Measurements from ENCODE around the gene PMAIP1.

PMAIP1 gene

DNA sequence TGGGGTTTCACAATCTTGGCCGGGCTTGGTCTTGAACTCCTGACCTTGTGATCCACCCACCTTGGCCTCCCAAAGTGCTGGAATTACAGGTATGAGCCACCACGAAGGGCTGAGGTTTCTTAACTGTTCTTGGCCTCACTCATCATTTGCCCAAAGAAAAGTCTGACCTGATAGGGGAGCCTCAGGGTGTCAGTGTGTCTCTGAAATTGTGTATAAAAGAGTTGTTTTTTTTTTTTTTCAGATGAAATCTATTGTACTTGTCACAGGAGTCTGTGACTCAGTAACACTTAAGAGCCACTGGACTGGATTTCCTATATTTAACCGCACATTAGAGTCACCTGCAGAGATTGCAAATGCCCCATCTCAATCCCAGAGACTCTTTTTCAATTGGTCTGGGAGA is 16.9 kb downstream of the PMAIP1 start:
- no peak for DNase-seq

DNA sequence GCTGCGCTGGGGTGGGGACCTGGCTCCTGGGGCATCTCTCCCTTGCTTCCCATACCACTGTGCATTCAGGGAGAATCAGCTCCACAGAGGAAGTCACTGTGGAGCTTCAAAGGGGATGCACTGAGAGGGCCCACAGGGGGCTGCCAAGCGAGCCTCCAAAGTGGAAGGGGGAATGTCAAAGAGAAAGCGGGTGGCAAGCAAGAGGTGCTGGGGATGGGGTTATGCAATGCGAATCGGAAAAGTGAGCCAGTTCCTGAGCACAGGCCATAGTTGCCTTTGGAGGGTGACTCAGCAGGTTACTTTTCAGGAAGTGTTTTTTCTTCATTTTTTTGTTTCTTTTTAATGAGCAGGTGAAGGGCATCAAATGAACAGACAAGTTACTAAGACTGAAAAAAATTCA is 17.6 kb downstream of the PMAIP1 start:
- DNase-seq = no peak

- no peak for DNase-seq
These were observed 18.5 kb downstream of the PMAIP1 start for GRCh38 chr18:59918320-59918755.

GRCh38 chr18:59918997-59919396 is 19.2 kb downstream of the PMAIP1 start:
- no peak for DNase-seq

DNA sequence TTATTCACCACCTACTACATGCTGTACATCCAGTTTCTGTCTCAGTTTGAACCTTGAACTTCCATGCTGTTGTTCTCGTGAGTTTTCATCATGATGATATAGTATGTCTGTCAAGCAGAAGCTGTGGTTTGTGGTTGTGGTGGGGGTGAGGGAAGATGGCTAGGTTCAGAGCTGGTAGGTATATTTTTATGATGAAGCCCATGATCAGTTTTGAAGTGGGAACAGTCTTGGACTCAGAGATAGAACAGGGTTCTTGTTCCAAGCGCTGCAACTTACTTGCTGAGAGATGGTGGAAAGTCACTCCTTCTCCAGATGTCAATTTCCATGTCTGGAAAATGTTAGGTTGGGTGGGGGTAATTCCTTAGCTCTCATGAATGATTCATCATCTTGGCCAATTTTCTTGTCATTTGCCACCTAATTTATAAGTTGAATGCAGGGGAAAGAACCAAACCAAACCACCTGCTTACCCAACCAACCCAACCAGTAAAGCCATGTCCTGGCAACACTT is 21.6 kb downstream of the PMAIP1 start:
- DNase-seq = no peak

- no peak for DNase-seq
These were observed 23.9 kb downstream of the PMAIP1 start for GRCh38 chr18:59923539-59924196.

DNA sequence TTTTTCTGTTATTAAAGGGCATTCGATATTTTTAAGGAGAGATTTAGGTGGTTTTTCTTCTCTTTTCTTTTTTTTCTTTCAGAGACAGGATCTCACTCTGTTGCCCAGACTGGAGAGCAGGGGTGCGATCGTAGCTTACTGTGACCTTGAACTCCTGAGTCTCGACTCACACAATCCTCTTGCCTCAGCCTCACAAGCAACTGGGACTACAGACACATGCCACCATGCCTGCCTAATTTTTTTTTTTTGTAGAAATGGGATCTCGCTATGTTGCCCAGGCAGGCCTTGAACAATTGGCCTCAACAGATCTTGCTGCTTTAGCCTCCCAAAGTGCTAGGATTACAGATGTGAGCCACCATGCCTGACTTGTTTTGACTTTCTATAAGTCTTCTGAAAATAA is 26.3 kb downstream of the PMAIP1 start:
- DNase-seq = no peak

DNA sequence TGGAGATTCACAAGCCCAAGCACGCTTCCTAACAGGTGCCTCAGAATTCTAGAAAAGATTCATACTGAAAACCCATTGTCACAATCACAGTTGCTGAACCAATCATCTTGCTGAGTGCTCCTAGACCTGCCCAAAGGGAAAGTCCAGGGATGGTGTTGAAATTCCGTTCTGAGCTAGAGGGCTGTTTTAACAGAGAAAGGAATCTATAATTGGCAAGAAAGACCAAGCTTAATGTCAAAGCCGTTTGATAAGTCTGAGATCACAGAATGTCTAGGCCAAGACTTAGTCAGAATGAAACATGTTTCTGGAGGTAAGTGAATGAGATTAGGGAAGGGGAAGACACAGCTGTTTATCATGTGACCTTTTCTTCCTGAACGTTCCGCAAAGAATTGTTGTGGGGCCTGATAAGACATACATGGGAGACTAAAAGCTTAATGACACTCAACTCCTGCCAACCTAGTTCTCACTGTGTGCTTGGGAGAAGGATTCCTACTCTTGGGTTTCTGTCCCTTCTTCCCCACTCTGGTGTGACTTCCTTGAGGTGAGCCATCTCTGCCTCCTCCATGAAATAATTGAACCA is 27.5 kb downstream of the PMAIP1 start:
- no peak for DNase-seq

DNA sequence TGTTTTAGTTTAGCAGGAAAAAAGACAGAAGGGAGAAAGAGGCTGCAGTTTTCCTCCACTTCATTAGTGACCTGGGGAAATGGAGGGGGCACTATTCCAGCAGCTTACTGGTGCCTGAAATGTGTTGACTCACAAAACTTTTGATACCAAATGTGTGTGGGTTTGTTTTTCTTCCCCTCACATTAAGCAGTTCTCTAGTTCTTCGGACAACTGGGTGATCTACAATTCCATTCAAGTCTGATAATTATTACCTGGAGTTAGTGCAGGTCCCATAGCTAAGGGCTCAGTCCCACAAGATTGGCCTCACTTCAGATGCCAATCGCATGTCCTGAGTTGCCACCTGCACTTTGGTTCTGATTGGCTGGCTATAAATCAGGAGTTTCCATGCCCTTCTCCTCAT is 28.4 kb downstream of the PMAIP1 start:
- DNase-seq = no peak

- no peak for DNase-seq
These were observed 30.0 kb downstream of the PMAIP1 start for GRCh38 chr18:59929621-59930295.

- DNase-seq = no peak
These were observed 32.6 kb downstream of the PMAIP1 start for GRCh38 chr18:59932401-59932800.

- no peak for DNase-seq
These were observed 38.9 kb downstream of the PMAIP1 start for GRCh38 chr18:59938676-59939075.

GRCh38 chr18:59939127-59939526 is 39.3 kb downstream of the PMAIP1 start:
- no peak for DNase-seq

GRCh38 chr18:59940068-59940467 is 40.3 kb downstream of the PMAIP1 start:
- no peak for DNase-seq

- DNase-seq = no peak
These were observed 41.5 kb downstream of the PMAIP1 start for GRCh38 chr18:59941331-59941730.

GRCh38 chr18:59942601-59943000 is 42.8 kb downstream of the PMAIP1 start:
- DNase-seq = no peak

GRCh38 chr18:59945544-59945943 is 45.7 kb downstream of the PMAIP1 start:
- no peak for DNase-seq

DNA sequence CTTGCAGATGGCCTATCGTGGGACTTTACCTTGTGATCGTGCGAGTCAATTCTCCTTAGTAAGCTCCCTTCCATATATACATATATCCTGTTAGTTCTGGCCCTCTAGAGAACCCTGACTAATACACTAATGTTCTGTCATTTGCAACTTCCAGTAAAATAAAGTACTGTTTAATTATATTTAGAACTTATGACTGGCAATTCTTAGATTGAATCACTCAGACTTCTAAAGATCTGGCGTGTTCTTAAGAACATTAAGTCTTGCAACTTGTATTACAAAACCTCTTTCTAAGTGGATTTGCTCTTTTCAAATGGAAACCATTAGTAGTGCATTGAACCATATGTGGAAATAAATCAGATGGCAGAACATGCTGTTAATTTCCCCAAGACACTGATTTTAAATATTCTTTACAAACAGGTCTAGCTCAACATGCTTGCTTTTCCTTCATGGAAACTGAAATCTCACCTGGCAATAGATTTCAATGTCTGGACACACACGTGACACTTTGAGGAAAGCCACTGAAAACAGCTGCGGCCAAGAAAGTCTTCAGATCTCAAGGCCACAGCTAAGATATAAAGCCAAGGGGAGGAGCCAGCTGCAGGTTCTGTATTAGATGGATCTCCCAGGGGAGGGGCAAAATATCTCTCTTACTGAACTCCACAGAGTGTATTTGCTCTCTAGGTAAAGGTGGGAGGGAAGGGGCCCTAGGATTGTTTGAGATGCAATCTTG is 50.6 kb downstream of the PMAIP1 start:
- DNase-seq = no peak

DNA sequence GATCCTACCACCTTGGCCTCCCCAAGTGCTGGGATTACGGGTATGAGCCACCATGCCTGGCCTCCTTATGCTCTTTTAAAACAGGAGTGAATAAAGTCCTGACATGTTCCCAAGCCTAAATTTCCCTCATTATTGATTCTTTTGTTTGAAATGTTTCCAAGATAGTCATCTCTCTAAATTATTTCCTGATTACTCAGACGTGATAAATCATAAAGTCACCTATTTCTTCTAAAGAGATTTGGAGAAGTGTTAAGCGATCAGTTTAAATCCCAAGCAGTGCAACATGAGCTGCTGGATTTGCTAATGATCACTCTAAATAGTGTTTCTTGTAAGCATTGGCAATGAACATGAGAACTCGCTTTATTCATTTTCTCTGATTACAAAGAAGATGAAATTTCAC is 51.8 kb downstream of the PMAIP1 start:
- DNase-seq = no peak

- DNase-seq = no peak
These were observed 52.6 kb downstream of the PMAIP1 start for GRCh38 chr18:59952283-59953007.

Data from NCI-H524 treated with DMSO at 0.1 percent for 48 hours (cell line).